Mucosa of descending colon (tissue), 3 donors: ENCODE data around the gene FHAD1. TPM values are rescaled to one million over a fixed set of nuclear protein-coding genes. Genes with fewer than 3 reads are reported as not detected.
A peak's percentile ranks its signal among the peaks of the same experiment; 100 is the strongest.
"Not testable (repeated sequence)": the region's sequence is repeated elsewhere in the genome, so short reads cannot be mapped to it uniquely, and the experiment has no call there.

ENCODE experiments used
- ATAC-seq: fragments of 200-7000 bp; cut with Tn5 transposase; one replicate; pipeline ENCODE4 v1.9.1; 2020; ENCODE audit warnings: mild to moderate bottlenecking, moderate library complexity
- DNase-seq, 3 donors: peaks; one replicate each; pipeline ENCODE4 v3.0.0-alpha.2; 2020
- H3K36me3 ChIP-seq: fragments of 200-600 bp; one replicate; pipeline ENCODE4 v1.8.0; 2021; ENCODE audit warnings: low read depth, mild to moderate bottlenecking
- H3K4me1 ChIP-seq: fragments of 200-600 bp; one replicate; pipeline ENCODE4 v1.8.0; 2021; ENCODE audit warnings: low read depth, mild to moderate bottlenecking
- H3K4me3 ChIP-seq: fragments of 200-600 bp; one replicate; pipeline ENCODE4 v1.8.0; 2021; ENCODE audit warnings: mild to moderate bottlenecking
- H3K9me3 ChIP-seq: fragments of 200-600 bp; one replicate; pipeline ENCODE4 v1.8.0; 2021; ENCODE audit warnings: mild to moderate bottlenecking
- CTCF ChIP-seq: fragments of 200-600 bp; IDR thresholded peaks from one replicate; pipeline ENCODE4 v1.8.0; 2022; ENCODE audit warnings: antibody characterized with exemption, mild to moderate bottlenecking
- intact Hi-C, 2 donors: fragments of 100-400 bp; cut with DNase I in 1 of 2; cut with micrococcal nuclease in 1 of 2; formaldehyde crosslinking; loops; one replicate each; pipeline versions ENCODE4 v1.11.0 to v1.11.1; 2022; cut with DNase I, micrococcal nuclease
- total RNA-seq, 3 donors: library from RNA; stranded (reverse); fragmentation: NEBNext Ultra II Directional in 2 of 3; extraction: Animal tissue kit (Norgen Biotek cat#: 25700) in 2 of 3; gene quantifications; one replicate each; pipeline versions ENCODE4 v1.2.1 to v1.2.4, GENCODE V29; 2021 to 2023
- donor health status: DM: no; HTN: no; CAD: no; lungs with moderate emphysema.
- donor health status: DM: no; HTN: no; CAD: no.
- donor health status: DM: no; HTN: yes; CAD: no.

Gene FHAD1
- total RNA-seq, 3 donors from 2014 or later: 0.89 to 1.9 (median 0.99) TPM

- ATAC-seq: peak; percentile 64
- DNase-seq: peak; percentile 56 to 72 (median 65)
- Histone ChIP-seq H3K36me3 (no peaks in the 10 kb centered on the region), H3K4me3 (no peak overlapping the region), H3K9me3 (no peaks in the 10 kb centered on the region), H3K4me1 (peaks cover 23% of the 10 kb centered on the region)
- no peak for TF ChIP-seq CTCF
- intact Hi-C loops: no loop called here
These were observed 123.9 kb downstream of the FHAD1 start for GRCh38 chr1:15370781-15371520.

- DNase-seq: peak in 1 of 3 donors; percentile 20
- intact Hi-C loops: no loop called here
These were observed 124.9 kb downstream of the FHAD1 start for GRCh38 chr1:15371610-15372545.

GRCh38 chr1:15378729-15379128, 131.7 kb downstream of the FHAD1 start:
- intact Hi-C loops: no loop called here
- DNase-seq (no peak), ATAC-seq (no peak)
- no peaks in the 10 kb centered on the region for H3K36me3 ChIP-seq
- H3K9me3 ChIP-seq: no peaks in the 10 kb centered on the region
- no peak overlapping the region for H3K4me3 ChIP-seq
- no peaks in the 10 kb centered on the region for H3K4me1 ChIP-seq
- no peak for TF ChIP-seq CTCF

More at GRCh38 chr1:15371610-15372545, 124.9 kb downstream of the FHAD1 start:
- no peaks in the 10 kb centered on the region for H3K36me3 ChIP-seq
- H3K4me3 ChIP-seq: no peak overlapping the region
- ATAC-seq: peak; percentile 7
- no peak for TF ChIP-seq CTCF
- peaks cover 16% of the 10 kb centered on the region for H3K4me1 ChIP-seq
- no peaks in the 10 kb centered on the region for H3K9me3 ChIP-seq

- intact Hi-C loops, H3K36me3 ChIP-seq, DNase-seq, H3K4me1 ChIP-seq, H3K4me3 ChIP-seq, ATAC-seq, H3K9me3 ChIP-seq: not testable (repeated sequence)
These were observed 132.1 kb downstream of the FHAD1 start for GRCh38 chr1:15379151-15379550.

- no peak for ATAC-seq
- Histone ChIP-seq H3K36me3 (no peaks in the 10 kb centered on the region), H3K4me1 (no peaks in the 10 kb centered on the region), H3K9me3 (no peaks in the 10 kb centered on the region), H3K4me3 (no peak overlapping the region)
- no peak for DNase-seq
- no peak for TF ChIP-seq CTCF
- intact Hi-C loops: no loop called here
These were observed 133.8 kb downstream of the FHAD1 start for GRCh38 chr1:15380601-15381508.
